ENCODE data around the gene FMN1.

GRCh38 chr15:33148129-33148751 is 46.3 kb downstream of the FMN1 start:
- TF ChIP-seq POLR2A (IDR thresholded peaks at IDR 0.05): no peak
- no peak for TF ChIP-seq CTCF (IDR thresholded peaks at IDR 0.05)
